B cell (primary cell): ENCODE measurements around the gene RPL22. TPM values are rescaled to one million over a fixed set of nuclear protein-coding genes. Genes with fewer than 3 reads are reported as not detected.

Experiments used
- ATAC-seq: fragments of 200-7000 bp; cut with Tn5 transposase; one replicate; pipeline ENCODE4 v1.10.0; 2021; ENCODE audit warnings: low read depth, mild to moderate bottlenecking, moderate number of reproducible peaks, moderate library complexity
- CTCF ChIA-PET: fragments of 350-600 bp; sonication (Branson Sonifier 250); formaldehyde crosslinking; loops from one replicate; lab custom pipeline; 2021; ENCODE audit warnings: antibody characterized with exemption, inconsistent platforms; lab: Charles Lee
- POLR2A ChIA-PET: fragments of 350-600 bp; sonication (Branson Sonifier 250); formaldehyde crosslinking; loops from one replicate; lab custom pipeline; 2021; ENCODE audit warnings: antibody characterized with exemption; lab: Charles Lee
- DNase-seq: peaks from one replicate; pipeline ENCODE4 v3.0.0; 2013
- H2AFZ ChIP-seq: 2 replicates; pipeline ENCODE4 v1.6.1; 2012; ENCODE audit warnings: mild to moderate bottlenecking, low read depth, low read length; ENCODE audit not compliant: insufficient read depth, poor library complexity, severe bottlenecking
- H3K27ac ChIP-seq, 2 donors: 1 replicate in 1 of 2; 2 replicates in 1 of 2; pipeline ENCODE4 v1.5.1; 2012 to 2013; ENCODE audit warnings: low read length in 2 of 2, mild to moderate bottlenecking in 2 of 2, moderate library complexity in 1 of 2
- H3K27me3 ChIP-seq, 4 experiments: fragments of 200-600 bp in 1 of 4; sonication (generic) in 1 of 4; replicated peaks in 1 of 4; 1 replicate in 2 of 4; 2 replicates in 2 of 4; pipeline versions ENCODE4 v1.6.1 to v1.7.0; 2013 to 2016; ENCODE audit warnings: low read length in 3 of 4, mild to moderate bottlenecking in 2 of 4, mixed read lengths in 1 of 4, moderate library complexity in 1 of 4; ENCODE audit not compliant: insufficient read depth in 4 of 4, control insufficient read depth in 3 of 4; ENCODE audit errors: control extremely low read depth in 1 of 4
- H3K36me3 ChIP-seq, 2 experiments: replicated peaks in 1 of 2; 1 replicate in 1 of 2; 2 replicates in 1 of 2; pipeline versions ENCODE4 v1.6.1 to v1.7.1; 2013; ENCODE audit warnings: low read length in 1 of 2; ENCODE audit not compliant: insufficient read depth in 2 of 2, control insufficient read depth in 1 of 2; ENCODE audit errors: control extremely low read depth in 1 of 2, extremely low read depth in 1 of 2
- H3K4me1 ChIP-seq, 2 donors: fragments of 200-600 bp in 1 of 2; sonication (generic) in 1 of 2; 1 replicate in 1 of 2; 2 replicates in 1 of 2; pipeline versions ENCODE4 v1.5.1 to v1.6.1; 2013 to 2017; ENCODE audit warnings: low read length in 2 of 2; ENCODE audit not compliant: control insufficient read depth in 2 of 2, insufficient read depth in 2 of 2
- H3K4me2 ChIP-seq: replicated peaks from 2 replicates; pipeline ENCODE3; 2012; ENCODE audit warnings: mild to moderate bottlenecking, low read depth, low read length; ENCODE audit not compliant: poor library complexity, severe bottlenecking
- H3K4me3 ChIP-seq, 5 experiments: fragments of 200-600 bp in 1 of 5; sonication (generic) in 1 of 5; 1 replicate in 3 of 5; 2 replicates in 2 of 5; pipeline versions ENCODE4 v1.5.1 to v1.7.0; 2011 to 2016; ENCODE audit warnings: low read length in 4 of 5, mild to moderate bottlenecking in 4 of 5, low read depth in 2 of 5, control low read depth in 1 of 5, moderate library complexity in 1 of 5; ENCODE audit not compliant: insufficient read depth in 1 of 5; ENCODE audit errors: control extremely low read depth in 1 of 5, extremely low read depth in 1 of 5
- H3K79me2 ChIP-seq: fragments of 200-600 bp; sonication (generic); one replicate; pipeline ENCODE4 v1.6.0; 2016; ENCODE audit warnings: low read length; ENCODE audit not compliant: control insufficient read depth, insufficient read depth
- H3K9ac ChIP-seq: fragments of 200-600 bp; sonication (generic); 2 replicates; pipeline ENCODE4 v1.6.1; 2017; ENCODE audit warnings: mild to moderate bottlenecking, low read length, moderate library complexity
- H3K9me3 ChIP-seq, 3 donors: one replicate each; pipeline versions ENCODE4 v1.6.1 to v1.7.1; 2013; ENCODE audit warnings: low read length in 2 of 3; ENCODE audit not compliant: control insufficient read depth in 2 of 3, insufficient read depth in 1 of 3; ENCODE audit errors: control extremely low read depth in 1 of 3
- H4K20me1 ChIP-seq: 2 replicates; pipeline ENCODE4 v1.6.0; 2012; ENCODE audit warnings: mild to moderate bottlenecking, low read length; ENCODE audit not compliant: insufficient read depth, control insufficient read depth, poor library complexity, severe bottlenecking
- H3K27ac Mint-ChIP-seq: one replicate; pipeline ENCODE4 v1.8.0; 2021; ENCODE audit warnings: mixed read lengths
- H3K27me3 Mint-ChIP-seq: one replicate; pipeline ENCODE4 v1.8.0; 2021; ENCODE audit warnings: mixed read lengths
- H3K4me1 Mint-ChIP-seq: one replicate; pipeline ENCODE4 v1.8.0; 2021; ENCODE audit warnings: mixed read lengths
- H3K4me3 Mint-ChIP-seq: one replicate; pipeline ENCODE4 v1.8.0; 2021; ENCODE audit warnings: mixed read lengths
- H3K9me3 Mint-ChIP-seq: one replicate; pipeline ENCODE4 v1.8.0; 2022; ENCODE audit warnings: mixed read lengths; ENCODE audit not compliant: insufficient read depth
- EZH2 ChIP-seq: IDR thresholded peaks from 2 replicates; pipeline ENCODE4 v1.6.1; 2012; ENCODE audit warnings: borderline replicate concordance, low read depth, mild to moderate bottlenecking, moderate library complexity, low read length; ENCODE audit not compliant: insufficient read depth, poor library complexity, severe bottlenecking
- WGBS: methylation state at CpG from one replicate; pipeline ENCODE4 v1.1.5; 2013; ENCODE audit warnings: missing lambda C conversion rate; ENCODE audit not compliant: insufficient coverage; 5-methylcytosine and 5-hydroxymethylcytosine counted together
- intact Hi-C: fragments of 100-400 bp; cut with micrococcal nuclease; formaldehyde crosslinking; loops from one replicate; pipeline ENCODE4 v1.10.0; 2022
- polyA plus RNA-seq: library from polyadenylated mRNA; depleted of rRNA; stranded (reverse); fragments of >200 nt; gene quantifications from 2 replicates; pipeline ENCODE4 v1.2.3, GENCODE V29; 2012
- total RNA-seq, 2 donors: library from RNA; stranded (reverse); fragments of 120-200 nt in 1 of 2; gene quantifications; 1 replicate in 1 of 2; 2 replicates in 1 of 2; pipeline versions ENCODE4 v1.2.3 to v1.2.4, GENCODE V29; 2013 to 2022
- TF ChIP-seq, protein P1 (sequence below): fragments of 200-600 bp; IDR thresholded peaks from one replicate; pipeline ENCODE4 v1.8.0; 2022; ENCODE audit warnings: antibody characterized with exemption, mild to moderate bottlenecking

RPL22 gene
- total and polyA plus RNA-seq, 2 donors (not counting 1 experiment from before 2014, with no cell fraction given) = 70.9 to 471 TPM

DNA sequence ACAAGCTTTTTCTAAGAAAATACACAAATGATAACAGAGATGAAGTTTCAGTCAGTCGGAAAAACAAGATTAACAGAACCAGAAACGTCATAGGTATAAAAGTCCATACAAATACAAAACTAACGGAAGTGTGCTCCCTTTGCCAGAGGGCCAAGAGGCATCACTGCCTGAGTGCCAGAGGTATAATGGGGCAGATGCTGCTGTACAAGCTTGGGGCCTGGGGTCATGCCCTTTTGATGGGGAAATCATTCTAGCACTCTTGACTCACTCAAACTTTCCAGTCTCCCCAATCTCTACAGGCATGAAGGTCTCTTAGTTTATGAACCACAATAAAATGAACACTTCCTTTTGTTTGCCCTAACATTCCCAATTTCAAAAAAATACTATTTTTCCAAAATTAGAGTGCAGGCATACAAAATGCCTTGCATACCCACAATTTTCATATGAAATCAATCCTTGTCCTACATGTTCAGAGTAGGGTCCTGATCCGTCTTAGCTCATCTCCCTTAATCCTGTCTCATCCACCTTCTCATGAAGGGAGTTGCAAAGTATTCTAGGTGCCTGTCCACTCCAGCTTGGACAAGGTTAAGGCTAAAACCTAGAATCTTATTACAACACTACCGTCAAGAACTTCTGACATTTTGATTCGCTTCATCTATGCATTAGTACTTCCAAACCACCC lies 1.5 kb downstream of the RPL22 start:
- 70% methylated on average over 3 of the region's 6 CpGs for WGBS
- Histone ChIP-seq H3K27ac (peak overlapping the region in 1 of 2 donors; percentile 83), H4K20me1 (peaks cover 61% of the 10 kb centered on the region), H3K27me3 (no peaks in the 10 kb centered on the region), H3K36me3 (peaks cover 0 to 38% of the 10 kb centered on the region in 2 experiments), H2AFZ (no peak overlapping the region), H3K4me3 (peak overlapping the region in 3 of 5 experiments; percentile 78 to 99 (median 89)), H3K4me1 (peaks cover 23 to 24% of the 10 kb centered on the region in 2 donors), H3K79me2 (peaks cover 79% of the 10 kb centered on the region), H3K4me2 (peak overlapping the region; percentile 92), H3K9ac (peak overlapping the region; percentile 93), H3K9me3 (peaks cover 0 to 4% (median 0%) of the 10 kb centered on the region in 3 donors)
- H3K4me3 Mint-ChIP-seq = peak overlapping the region; percentile 90
- ChIA-PET POLR2A (no interaction called here), CTCF (interaction anchor here (0.6 kb wide), 1 partner anchor 42 kb away, joined by 3 read pairs; no protein-coding TSS in a partner anchor)
- DNase-seq (no peak), ATAC-seq (no peak)
- H3K27ac Mint-ChIP-seq = peak overlapping the region; percentile 76
- peaks cover 39% of the 10 kb centered on the region for H3K4me1 Mint-ChIP-seq
- no peaks in the 10 kb centered on the region for H3K27me3 Mint-ChIP-seq
- no peaks in the 10 kb centered on the region for H3K9me3 Mint-ChIP-seq
- intact Hi-C loops = loop anchor here (5.0 to 10.0 kb wide), 2 partner anchors 504 to 587 kb away; partner anchors contain the start of genes CAMTA1 and DNAJC11
- TF ChIP-seq, protein P1, sequence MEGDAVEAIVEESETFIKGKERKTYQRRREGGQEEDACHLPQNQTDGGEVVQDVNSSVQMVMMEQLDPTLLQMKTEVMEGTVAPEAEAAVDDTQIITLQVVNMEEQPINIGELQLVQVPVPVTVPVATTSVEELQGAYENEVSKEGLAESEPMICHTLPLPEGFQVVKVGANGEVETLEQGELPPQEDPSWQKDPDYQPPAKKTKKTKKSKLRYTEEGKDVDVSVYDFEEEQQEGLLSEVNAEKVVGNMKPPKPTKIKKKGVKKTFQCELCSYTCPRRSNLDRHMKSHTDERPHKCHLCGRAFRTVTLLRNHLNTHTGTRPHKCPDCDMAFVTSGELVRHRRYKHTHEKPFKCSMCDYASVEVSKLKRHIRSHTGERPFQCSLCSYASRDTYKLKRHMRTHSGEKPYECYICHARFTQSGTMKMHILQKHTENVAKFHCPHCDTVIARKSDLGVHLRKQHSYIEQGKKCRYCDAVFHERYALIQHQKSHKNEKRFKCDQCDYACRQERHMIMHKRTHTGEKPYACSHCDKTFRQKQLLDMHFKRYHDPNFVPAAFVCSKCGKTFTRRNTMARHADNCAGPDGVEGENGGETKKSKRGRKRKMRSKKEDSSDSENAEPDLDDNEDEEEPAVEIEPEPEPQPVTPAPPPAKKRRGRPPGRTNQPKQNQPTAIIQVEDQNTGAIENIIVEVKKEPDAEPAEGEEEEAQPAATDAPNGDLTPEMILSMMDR = no peak
- no peak for TF ChIP-seq EZH2

DNA sequence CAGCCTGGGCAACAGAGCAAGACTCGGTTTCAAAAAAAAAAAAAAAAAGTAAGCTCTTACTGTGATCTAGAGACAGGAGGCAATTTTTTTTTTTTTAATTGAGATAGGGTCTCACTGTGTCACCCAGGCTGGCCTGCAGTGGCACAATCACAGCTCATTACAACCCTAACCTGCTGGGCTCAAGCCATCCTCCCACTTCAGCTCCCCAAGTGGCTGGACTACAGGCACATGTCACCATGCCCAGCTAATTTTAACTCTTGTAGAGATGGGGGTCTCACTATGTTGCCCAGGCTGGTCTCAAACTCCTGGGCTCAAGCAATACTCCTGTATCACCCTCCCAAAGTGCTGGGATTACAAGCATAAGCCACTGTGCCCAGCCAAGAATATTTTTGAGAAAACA lies 7.4 kb downstream of the RPL22 start:
- H3K27me3 ChIP-seq = no peaks in the 10 kb centered on the region
- peaks cover 11% of the 10 kb centered on the region for H3K4me1 Mint-ChIP-seq
- DNase-seq (no peak), ATAC-seq (no peak)
- no peak overlapping the region for H3K27ac ChIP-seq
- peaks cover 51% of the 10 kb centered on the region for H3K79me2 ChIP-seq
- H3K9me3 Mint-ChIP-seq = no peaks in the 10 kb centered on the region
- intact Hi-C loops = loop anchor here (10.0 kb wide), 1 partner anchor 593 kb away; the partner anchor contains the start of gene CAMTA1
- WGBS = no CpG with 5 or more reads among the region's 1 CpG
- ChIA-PET POLR2A (no interaction called here), CTCF (interaction anchor here (0.7 kb wide), 1 partner anchor 13 kb away, joined by 3 read pairs; no protein-coding TSS in a partner anchor)
- no peak for TF ChIP-seq EZH2
- TF ChIP-seq, protein P1 = no peak
- no peak overlapping the region for H3K9ac ChIP-seq
- peaks cover 87% of the 10 kb centered on the region for H4K20me1 ChIP-seq
- H3K4me3 ChIP-seq = no peak overlapping the region
- H2AFZ ChIP-seq = no peak overlapping the region
- no peak overlapping the region for H3K4me2 ChIP-seq
- no peaks in the 10 kb centered on the region for H3K4me1 ChIP-seq
- H3K36me3 ChIP-seq = peaks cover 7 to 77% of the 10 kb centered on the region in 2 experiments
- no peak overlapping the region for H3K27ac Mint-ChIP-seq
- H3K27me3 Mint-ChIP-seq = no peaks in the 10 kb centered on the region
- no peak overlapping the region for H3K4me3 Mint-ChIP-seq
- H3K9me3 ChIP-seq = no peaks in the 10 kb centered on the region
